ENCODE data around the gene OVCH2. TPM values are rescaled to one million over a fixed set of nuclear protein-coding genes. Genes with fewer than 3 reads are reported as not detected.

The OVCH2 gene
- polyA plus RNA-seq, 1 experiment, result 3.7 TPM

GRCh38 chr11:7694235-7694634 is 12.0 kb downstream of the OVCH2 start:
- H3K36me3 ChIP-seq (ENCODE audit: control insufficient read depth, insufficient read depth, low read length), result no peaks in the 10 kb centered on the region
- DNase-seq (ENCODE audit: low read depth), result no peak
- CTCF ChIA-PET, result interaction anchor here (0.8 to 1.9 kb wide), 8 partner anchors 10 to 596 kb away, joined by 3 to 9 read pairs (median 3); no protein-coding TSS in a partner anchor
- POLR2A ChIA-PET, result interaction anchor here (0.7 kb wide), 1 partner anchor 596 kb away, joined by 3 read pairs; no protein-coding TSS in a partner anchor
- no peaks in the 10 kb centered on the region; the same call in 1 of the 2 replicates for H3K27me3 ChIP-seq (ENCODE audit: control insufficient read depth, insufficient read depth, low read length)
- no peak overlapping the region for H3K4me3 ChIP-seq (ENCODE audit: low read depth, low read length)
- TF ChIP-seq, protein P1, sequence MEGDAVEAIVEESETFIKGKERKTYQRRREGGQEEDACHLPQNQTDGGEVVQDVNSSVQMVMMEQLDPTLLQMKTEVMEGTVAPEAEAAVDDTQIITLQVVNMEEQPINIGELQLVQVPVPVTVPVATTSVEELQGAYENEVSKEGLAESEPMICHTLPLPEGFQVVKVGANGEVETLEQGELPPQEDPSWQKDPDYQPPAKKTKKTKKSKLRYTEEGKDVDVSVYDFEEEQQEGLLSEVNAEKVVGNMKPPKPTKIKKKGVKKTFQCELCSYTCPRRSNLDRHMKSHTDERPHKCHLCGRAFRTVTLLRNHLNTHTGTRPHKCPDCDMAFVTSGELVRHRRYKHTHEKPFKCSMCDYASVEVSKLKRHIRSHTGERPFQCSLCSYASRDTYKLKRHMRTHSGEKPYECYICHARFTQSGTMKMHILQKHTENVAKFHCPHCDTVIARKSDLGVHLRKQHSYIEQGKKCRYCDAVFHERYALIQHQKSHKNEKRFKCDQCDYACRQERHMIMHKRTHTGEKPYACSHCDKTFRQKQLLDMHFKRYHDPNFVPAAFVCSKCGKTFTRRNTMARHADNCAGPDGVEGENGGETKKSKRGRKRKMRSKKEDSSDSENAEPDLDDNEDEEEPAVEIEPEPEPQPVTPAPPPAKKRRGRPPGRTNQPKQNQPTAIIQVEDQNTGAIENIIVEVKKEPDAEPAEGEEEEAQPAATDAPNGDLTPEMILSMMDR (IDR thresholded peaks at IDR 0.05; ENCODE audit: insufficient read depth, low read depth, low read length), result no peak

DNA sequence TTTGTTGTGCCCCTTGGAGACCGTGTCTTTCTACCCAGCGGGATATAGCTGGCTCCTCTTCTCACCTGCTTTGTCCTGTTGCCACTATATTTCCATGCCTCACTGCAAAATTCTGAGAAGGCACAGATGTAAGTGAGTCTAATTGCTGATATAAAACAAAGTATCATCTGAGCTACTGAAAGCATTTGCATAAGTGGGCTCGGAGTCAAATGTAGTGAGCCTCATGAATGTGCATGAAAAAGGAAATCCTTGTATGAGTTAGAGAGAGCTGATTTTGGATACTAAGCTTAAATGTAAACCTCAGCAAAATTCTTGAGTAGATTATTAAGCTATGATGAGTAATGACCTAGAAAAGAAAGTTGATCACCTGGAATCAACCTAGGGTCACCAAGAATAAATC is 13.9 kb downstream of the OVCH2 start:
- no peak for DNase-seq (ENCODE audit: low read depth)
- no peaks in the 10 kb centered on the region for H3K36me3 ChIP-seq (ENCODE audit: control insufficient read depth, insufficient read depth, low read length)
- ChIA-PET CTCF (interaction anchor here (0.7 to 3.3 kb wide), 12 partner anchors 11 to 595 kb away, joined by 3 to 12 read pairs (median 6); partner anchors contain the start of genes CYB5R2 and PPFIBP2), POLR2A (no interaction called here)
- no peaks in the 10 kb centered on the region for H3K27me3 ChIP-seq (ENCODE audit: control insufficient read depth, insufficient read depth, low read length)
- TF ChIP-seq, protein P1 (IDR thresholded peaks at IDR 0.05; ENCODE audit: insufficient read depth, low read depth, low read length), result no peak
- H3K4me3 ChIP-seq (ENCODE audit: low read depth, low read length), result no peak overlapping the region

GRCh38 chr11:7691759-7692350 is 14.4 kb downstream of the OVCH2 start:
- DNase-seq (ENCODE audit: low read depth), result no peak
- CTCF ChIA-PET, result interaction anchor here (0.7 to 3.3 kb wide), 13 partner anchors 11 to 594 kb away, joined by 3 to 12 read pairs (median 5); partner anchors contain the start of genes CYB5R2 and PPFIBP2

GRCh38 chr11:7690648-7691047 is 15.6 kb downstream of the OVCH2 start:
- no peak overlapping the region for H3K4me3 ChIP-seq (ENCODE audit: low read depth, low read length)
- ChIA-PET CTCF (interaction anchor here (0.8 to 3.3 kb wide), 10 partner anchors 9 to 593 kb away, joined by 3 to 12 read pairs (median 6); partner anchors contain the start of gene EIF3F), POLR2A (no interaction called here)
- DNase-seq (ENCODE audit: low read depth), result no peak
- no peaks in the 10 kb centered on the region for H3K27me3 ChIP-seq (ENCODE audit: control insufficient read depth, insufficient read depth, low read length)
- TF ChIP-seq, protein P1 (IDR thresholded peaks at IDR 0.05; ENCODE audit: insufficient read depth, low read depth, low read length), result no peak
- no peaks in the 10 kb centered on the region for H3K36me3 ChIP-seq (ENCODE audit: control insufficient read depth, insufficient read depth, low read length)

More at GRCh38 chr11:7691759-7692350, 14.4 kb downstream of the OVCH2 start:
- no peak overlapping the region for H3K4me3 ChIP-seq (ENCODE audit: low read depth, low read length)
- POLR2A ChIA-PET, result no interaction called here
- no peaks in the 10 kb centered on the region for H3K27me3 ChIP-seq (ENCODE audit: control insufficient read depth, insufficient read depth, low read length)
- H3K36me3 ChIP-seq (ENCODE audit: control insufficient read depth, insufficient read depth, low read length), result no peaks in the 10 kb centered on the region
- TF ChIP-seq, protein P1 (IDR thresholded peaks at IDR 0.05; ENCODE audit: insufficient read depth, low read depth, low read length), result no peak

DNA sequence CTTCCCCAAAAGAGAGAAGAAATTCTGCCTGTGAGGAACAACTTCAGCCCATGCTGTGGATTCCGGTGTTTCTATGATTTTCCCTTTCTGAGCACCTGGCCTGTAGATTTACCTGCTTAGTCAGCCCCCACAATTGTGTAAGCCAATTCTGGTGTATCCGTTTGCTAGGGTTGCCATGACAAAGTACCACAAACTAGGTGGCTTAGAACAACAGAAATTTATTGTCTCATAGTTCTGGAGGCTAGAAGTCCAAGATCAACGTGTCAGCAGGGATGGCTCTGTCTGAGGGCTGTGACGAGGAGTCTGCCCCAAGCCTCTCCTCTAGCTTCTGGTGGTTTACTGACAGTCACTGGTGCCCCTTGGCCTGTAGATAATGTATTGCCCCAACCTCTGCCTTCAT is 17.0 kb downstream of the OVCH2 start:
- Histone ChIP-seq H3K4me3 (ENCODE audit: low read depth, low read length) (no peak overlapping the region), H3K36me3 (ENCODE audit: control insufficient read depth, insufficient read depth, low read length) (no peaks in the 10 kb centered on the region), H3K27me3 (ENCODE audit: control insufficient read depth, insufficient read depth, low read length) (no peaks in the 10 kb centered on the region)
- CTCF ChIA-PET, result interaction anchor here (0.6 to 1.9 kb wide), 9 partner anchors 12 to 1263 kb away, joined by 3 to 7 read pairs (median 3); no protein-coding TSS in a partner anchor
- TF ChIP-seq, protein P1 (IDR thresholded peaks at IDR 0.05; ENCODE audit: insufficient read depth, low read depth, low read length), result no peak
- POLR2A ChIA-PET, result no interaction called here
- DNase-seq (ENCODE audit: low read depth), result no peak

All from BJ (cell line).